HG02884 (cell line): Measurements from ENCODE around the gene APOL5.
"Not testable (repeated sequence)": the region's sequence is repeated elsewhere in the genome, so short reads cannot be mapped to it uniquely, and the experiment has no call there.

ENCODE experiments used
- ATAC-seq: cut with Tn5 transposase; IDR thresholded peaks from one replicate; pipeline ENCODE4 v1.9.1; 2021; ENCODE audit warnings: mild to moderate bottlenecking, moderate library complexity; ENCODE audit not compliant: unreplicated experiment

Gene APOL5

DNA sequence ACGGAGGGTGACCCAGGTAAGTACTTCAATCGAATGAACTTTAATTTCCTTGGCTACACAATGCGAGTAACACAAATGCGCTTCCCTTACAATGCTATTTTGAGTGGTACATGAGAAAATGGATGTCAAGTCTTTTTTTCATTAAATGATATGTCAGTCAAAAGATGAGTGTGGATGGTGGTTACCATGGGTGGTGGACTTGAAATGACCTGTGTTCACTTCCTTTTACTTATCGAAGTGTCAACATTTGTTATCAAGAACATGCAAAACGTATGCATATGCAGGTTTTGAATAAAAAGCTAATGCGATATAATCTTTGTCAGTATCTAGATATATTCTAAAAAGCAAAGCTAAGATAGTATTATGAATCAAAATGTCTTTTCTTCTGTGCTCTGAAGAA is 8.8 kb upstream of the APOL5 start:
- no peak for ATAC-seq

GRCh38 chr22:35711336-35711735 is 6.3 kb upstream of the APOL5 start:
- no peak for ATAC-seq

DNA sequence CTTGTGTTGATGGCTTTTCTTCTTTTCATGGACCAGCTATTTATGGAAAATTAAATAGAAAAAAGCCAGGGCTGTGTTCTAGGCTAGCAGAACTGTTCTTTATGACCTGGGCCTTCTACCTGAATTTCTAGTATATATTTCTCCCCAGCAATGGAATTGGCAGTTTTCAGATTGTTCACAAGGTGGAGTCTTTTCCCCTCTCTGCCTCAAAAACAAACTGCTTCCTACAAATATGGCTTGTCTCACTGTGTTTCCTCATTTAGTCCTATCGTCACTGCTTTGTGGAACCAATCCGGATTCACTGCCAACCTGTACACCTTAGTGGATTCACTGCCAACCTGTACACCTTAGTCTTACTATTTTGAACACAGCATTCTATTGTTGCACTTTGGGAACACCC is 5.0 kb upstream of the APOL5 start:
- ATAC-seq = no peak

GRCh38 chr22:35719212-35719875 is 1.7 kb downstream of the APOL5 start:
- no peak for ATAC-seq

GRCh38 chr22:35721960-35722359 is 4.3 kb downstream of the APOL5 start:
- no peak for ATAC-seq

DNA sequence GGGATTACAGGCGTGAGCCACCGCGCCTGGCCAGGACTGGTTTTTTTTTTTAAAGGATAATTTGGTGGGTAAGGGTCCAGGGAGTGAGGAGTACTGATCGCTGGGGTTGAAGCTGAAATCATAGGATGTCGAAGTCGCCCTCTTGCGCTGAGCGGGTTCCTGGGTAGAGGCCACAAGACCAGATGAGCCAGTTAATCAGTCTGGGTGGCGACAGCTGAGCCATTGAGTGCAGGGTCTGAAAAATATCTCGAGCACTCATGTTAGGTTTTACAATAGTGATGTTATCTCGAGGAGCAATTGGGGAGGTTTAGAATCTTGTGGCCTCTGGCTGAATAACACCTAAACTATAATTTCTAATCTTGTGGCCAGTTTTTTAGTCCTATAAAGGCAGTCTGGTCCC is 7.8 kb downstream of the APOL5 start:
- no peak for ATAC-seq

DNA sequence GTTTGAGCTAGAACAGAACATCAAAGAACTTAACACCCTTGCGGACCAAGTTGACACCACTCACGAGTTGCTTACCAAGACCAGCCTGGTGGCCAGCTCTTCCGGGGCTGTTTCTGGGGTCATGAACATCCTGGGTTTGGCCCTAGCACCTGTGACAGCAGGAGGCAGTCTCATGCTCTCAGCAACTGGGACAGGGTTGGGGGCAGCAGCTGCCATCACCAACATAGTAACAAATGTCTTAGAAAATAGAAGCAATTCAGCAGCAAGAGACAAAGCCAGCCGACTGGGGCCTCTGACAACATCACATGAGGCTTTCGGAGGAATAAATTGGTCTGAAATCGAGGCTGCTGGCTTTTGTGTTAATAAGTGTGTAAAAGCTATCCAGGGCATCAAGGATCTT is 8.7 kb downstream of the APOL5 start:
- no peak for ATAC-seq

- no peak for ATAC-seq
Observed at GRCh38 chr22:35726933-35727332, 9.3 kb downstream of the APOL5 start.

GRCh38 chr22:35727436-35727835 is 9.8 kb downstream of the APOL5 start:
- no peak for ATAC-seq

DNA sequence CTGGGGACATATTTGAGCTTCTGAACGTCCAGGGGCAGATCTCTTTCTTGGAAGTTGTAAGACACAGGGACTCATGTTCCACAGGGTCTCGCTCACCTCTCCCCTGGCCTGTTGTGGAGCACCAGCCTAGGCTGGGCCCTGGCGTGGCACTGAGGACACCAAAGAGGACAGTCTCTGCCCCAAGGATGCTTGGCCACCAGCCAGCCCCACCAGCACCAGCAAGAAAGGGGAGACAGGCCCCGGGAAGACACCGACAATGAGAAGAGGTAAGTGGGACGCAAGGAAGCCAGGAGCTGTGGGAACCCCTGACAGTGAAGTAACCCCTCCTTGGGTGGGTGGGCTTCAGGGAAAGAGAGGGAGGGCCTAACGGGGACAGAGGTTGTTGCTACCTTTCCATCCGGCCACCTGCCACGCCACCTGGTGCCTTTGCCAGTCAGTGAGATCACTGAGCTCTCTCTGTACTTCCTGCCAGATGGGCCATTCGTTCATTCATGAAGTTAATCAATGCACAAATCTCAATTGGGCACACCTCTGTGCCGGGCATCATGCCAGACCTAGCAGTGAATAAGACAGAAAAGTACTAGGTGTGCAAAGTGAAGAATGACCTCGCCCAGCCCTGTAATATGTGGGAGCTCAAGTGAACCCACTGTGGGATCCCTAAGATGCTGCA is 11.1 kb downstream of the APOL5 start:
- no peak for ATAC-seq

DNA sequence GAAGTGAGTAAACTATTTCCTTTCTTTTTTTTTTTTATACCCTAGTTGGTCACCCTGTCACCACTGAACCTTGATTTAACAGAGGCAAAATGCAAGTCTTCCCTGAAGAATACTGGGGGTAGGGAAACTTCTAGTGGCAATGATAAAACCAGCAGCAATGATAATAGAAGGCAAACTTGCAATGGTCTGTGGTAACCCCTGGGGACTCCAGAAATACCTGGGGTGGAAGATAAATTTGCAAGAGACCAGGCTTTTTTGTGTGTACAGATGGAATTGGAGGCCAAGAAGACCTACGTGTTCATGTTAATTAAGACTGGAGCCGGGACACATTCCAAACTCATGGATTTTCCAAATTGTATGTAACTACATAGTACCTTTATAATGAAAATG is 11.6 kb downstream of the APOL5 start:
- ATAC-seq = no peak

DNA sequence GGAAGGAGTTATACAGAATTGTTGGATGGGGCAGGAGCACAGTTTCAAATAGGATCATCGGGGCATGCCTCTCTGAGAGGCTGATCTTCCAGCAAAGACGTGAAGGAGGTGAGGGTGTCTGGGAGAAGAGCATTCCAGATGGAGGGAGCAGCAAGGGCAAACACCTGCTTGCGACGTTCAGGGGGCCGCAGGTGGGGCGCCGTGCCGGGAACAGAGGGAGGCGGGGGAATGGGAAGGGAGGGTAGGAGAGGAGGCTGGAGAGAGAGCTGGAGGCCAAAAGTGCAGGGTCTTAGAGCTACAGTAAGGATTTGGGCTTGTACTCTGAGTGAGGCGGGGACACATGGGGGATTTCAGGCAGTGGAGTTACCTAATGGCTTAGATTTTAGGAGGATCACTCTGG is 13.6 kb downstream of the APOL5 start:
- ATAC-seq = no peak

DNA sequence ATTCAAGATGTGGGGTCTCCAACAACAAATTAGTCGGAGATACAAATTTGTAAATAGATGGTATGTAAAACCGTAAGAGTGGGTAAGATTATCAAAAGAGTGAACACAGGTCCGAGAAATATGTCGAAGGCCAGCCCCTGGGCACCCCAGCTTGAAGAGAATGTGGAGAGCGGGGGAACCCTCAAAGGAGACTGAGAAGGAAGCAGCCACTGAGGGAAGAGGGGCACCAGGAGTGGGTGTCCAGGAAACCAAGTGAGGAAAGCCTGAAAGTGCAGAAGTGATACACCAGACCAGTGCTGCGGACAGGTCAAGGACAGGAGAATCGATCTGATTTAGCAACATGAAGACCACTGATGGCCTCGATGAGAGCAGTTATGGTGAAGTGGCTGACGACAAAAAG is 14.4 kb downstream of the APOL5 start:
- no peak for ATAC-seq

- no peak for ATAC-seq
Observed at GRCh38 chr22:35733036-35733435, 15.4 kb downstream of the APOL5 start.

GRCh38 chr22:35733791-35734516 is 16.3 kb downstream of the APOL5 start:
- no peak for ATAC-seq

DNA sequence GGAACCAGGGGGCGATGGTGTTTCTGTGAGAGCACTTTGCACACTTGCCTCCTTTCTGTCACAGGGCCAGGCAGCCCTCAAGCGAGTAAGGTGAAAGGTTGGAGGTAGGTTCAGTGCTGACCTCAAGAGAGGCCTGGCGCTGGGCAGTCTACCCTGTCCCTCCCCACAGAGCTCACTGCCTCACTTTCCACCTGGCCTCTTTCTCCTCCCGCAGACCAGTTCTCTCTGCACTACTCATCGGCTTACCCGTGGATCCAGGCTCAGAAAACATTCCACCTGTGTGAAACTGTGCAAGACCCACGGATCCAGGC is 16.8 kb downstream of the APOL5 start:
- ATAC-seq = no peak

GRCh38 chr22:35735542-35735941 is 17.9 kb downstream of the APOL5 start:
- ATAC-seq = no peak

DNA sequence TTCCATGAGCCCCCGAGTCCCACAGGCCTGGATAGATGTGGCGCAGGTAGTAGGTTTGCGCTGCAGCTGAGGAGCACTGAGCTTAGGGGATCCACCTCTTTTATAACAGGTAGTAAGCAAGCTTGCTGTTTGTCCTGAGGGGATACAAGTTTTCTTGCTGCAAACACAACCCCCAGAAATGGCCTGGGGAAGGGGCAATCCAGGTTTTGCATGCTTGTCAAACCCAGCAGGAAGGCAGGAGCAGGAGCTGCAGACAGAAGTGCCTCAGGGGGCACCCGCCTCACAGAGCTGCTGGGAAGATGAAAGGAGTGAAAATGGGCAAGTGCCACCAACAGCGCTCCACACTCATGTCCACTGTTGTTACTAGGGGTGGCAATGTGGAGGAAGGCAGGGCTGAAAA is 18.5 kb downstream of the APOL5 start:
- ATAC-seq = no peak

DNA sequence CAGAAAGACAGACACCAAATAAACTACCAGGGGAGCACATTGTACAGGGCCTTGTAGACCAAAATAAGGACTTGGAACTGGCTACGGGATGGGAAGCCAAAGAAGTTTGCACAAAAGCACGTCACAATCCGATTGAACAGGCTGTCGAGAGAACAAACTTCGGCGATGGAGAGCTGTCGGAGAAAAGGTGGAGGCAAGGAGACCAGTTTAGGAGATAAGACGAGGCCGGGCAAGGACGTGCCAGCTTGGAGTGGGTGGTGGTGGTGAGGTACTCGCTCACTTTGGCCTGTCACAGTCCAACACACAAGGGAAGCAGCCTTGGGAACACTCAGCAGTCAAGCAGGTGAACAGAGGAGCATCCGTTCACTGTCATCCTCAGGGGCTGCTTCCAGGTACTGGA is 19.0 kb downstream of the APOL5 start:
- no peak for ATAC-seq

DNA sequence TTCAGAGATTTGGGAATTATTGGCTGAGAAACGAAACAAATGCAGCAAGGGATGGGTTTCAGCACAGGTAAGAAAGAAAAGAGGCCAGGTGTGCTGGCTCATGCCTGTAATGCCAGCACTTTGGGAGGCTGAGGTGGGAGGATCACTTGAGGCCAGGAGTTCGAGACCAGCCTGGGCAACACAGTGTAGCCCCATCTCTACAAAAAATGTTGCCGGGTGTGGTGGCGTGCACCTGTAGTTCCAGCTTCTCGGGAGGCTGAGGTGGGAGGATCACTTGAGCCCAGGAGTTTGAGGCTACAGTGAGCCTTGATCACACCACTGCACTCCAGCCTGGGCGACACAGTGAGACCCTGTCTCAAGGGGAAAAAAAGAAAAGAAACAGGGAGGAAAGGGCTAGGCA is 20.2 kb downstream of the APOL5 start:
- ATAC-seq = not testable (repeated sequence)

GRCh38 chr22:35739076-35739930 is 21.6 kb downstream of the APOL5 start:
- ATAC-seq = no peak
